Loucy (cell line): ENCODE results near the gene ZNF614.
"Not testable (repeated sequence)": the region's sequence is repeated elsewhere in the genome, so short reads cannot be mapped to it uniquely, and the experiment has no call there.

ENCODE experiments used
- H2AFZ ChIP-seq: fragments of 200-600 bp; sonication (generic); 2 replicates; pipeline ENCODE4 v1.6.0; 2016; ENCODE audit warnings: antibody characterized with exemption, mild to moderate bottlenecking, low read length, moderate library complexity
- H3F3A ChIP-seq: fragments of 200-600 bp; 2 replicates; pipeline ENCODE4 v1.6.0; 2016; ENCODE audit warnings: antibody characterized with exemption, low read depth, mild to moderate bottlenecking
- H3K27me3 ChIP-seq: fragments of 200-600 bp; sonication (generic); 2 replicates; pipeline ENCODE4 v1.6.1; 2014; ENCODE audit warnings: low read length, mild to moderate bottlenecking; ENCODE audit not compliant: insufficient read depth, poor library complexity, severe bottlenecking
- H3K36me3 ChIP-seq: fragments of 200-600 bp; sonication (generic); 2 replicates; pipeline ENCODE4 v1.6.1; 2016; ENCODE audit warnings: low read length; ENCODE audit not compliant: insufficient read depth
- H3K4me1 ChIP-seq: fragments of 200-600 bp; sonication (generic); 2 replicates; pipeline ENCODE4 v1.5.1; 2014; ENCODE audit warnings: low read length, mild to moderate bottlenecking; ENCODE audit not compliant: insufficient read depth, poor library complexity, severe bottlenecking
- H3K4me2 ChIP-seq: fragments of 200-600 bp; sonication (generic); 2 replicates; pipeline ENCODE4 v1.6.0; 2014; ENCODE audit warnings: antibody characterized with exemption, low read length, low read depth, mild to moderate bottlenecking; ENCODE audit not compliant: poor library complexity, severe bottlenecking
- H3K4me3 ChIP-seq: fragments of 200-600 bp; sonication (generic); 2 replicates; pipeline ENCODE4 v1.5.1; 2014; ENCODE audit warnings: low read length, mild to moderate bottlenecking, mixed read lengths; ENCODE audit not compliant: poor library complexity, severe bottlenecking
- H3K79me2 ChIP-seq: fragments of 200-600 bp; sonication (generic); 2 replicates; pipeline ENCODE4 v1.6.1; 2014; ENCODE audit warnings: low read length; ENCODE audit not compliant: insufficient read depth
- H3K9ac ChIP-seq: fragments of 200-600 bp; sonication (generic); 2 replicates; pipeline ENCODE4 v1.6.0; 2014; ENCODE audit warnings: mild to moderate bottlenecking, low read depth, low read length, moderate library complexity; ENCODE audit not compliant: poor library complexity, severe bottlenecking
- H3K9me2 ChIP-seq: fragments of 200-600 bp; sonication (generic); replicated peaks from 2 replicates; pipeline ENCODE4 v1.6.1; 2016; ENCODE audit warnings: low read depth, low read length, mixed read lengths
- H3K9me3 ChIP-seq: fragments of 200-600 bp; sonication (generic); 2 replicates; pipeline ENCODE4 v1.6.1; 2014; ENCODE audit warnings: mild to moderate bottlenecking, antibody characterized with exemption, low read length, low read depth; ENCODE audit not compliant: insufficient read depth
- H4K20me1 ChIP-seq: fragments of 200-600 bp; sonication (generic); 2 replicates; pipeline ENCODE4 v1.6.0; 2014; ENCODE audit warnings: antibody characterized with exemption, low read length, mild to moderate bottlenecking; ENCODE audit not compliant: insufficient read depth, poor library complexity, severe bottlenecking
- EZH2phosphoT487 ChIP-seq: fragments of 200-600 bp; IDR thresholded peaks from 2 replicates; pipeline ENCODE4 v1.6.1; 2018; ENCODE audit warnings: antibody characterized with exemption, mild to moderate bottlenecking, moderate library complexity, borderline replicate concordance
- TF ChIP-seq, protein P1 (sequence below): fragments of 200-600 bp; sonication (generic); conservative IDR thresholded peaks from 2 replicates; pipeline ENCODE4 v1.5.1; 2014; ENCODE audit warnings: mild to moderate bottlenecking, antibody characterized with exemption, low read length

ZNF614 gene

DNA sequence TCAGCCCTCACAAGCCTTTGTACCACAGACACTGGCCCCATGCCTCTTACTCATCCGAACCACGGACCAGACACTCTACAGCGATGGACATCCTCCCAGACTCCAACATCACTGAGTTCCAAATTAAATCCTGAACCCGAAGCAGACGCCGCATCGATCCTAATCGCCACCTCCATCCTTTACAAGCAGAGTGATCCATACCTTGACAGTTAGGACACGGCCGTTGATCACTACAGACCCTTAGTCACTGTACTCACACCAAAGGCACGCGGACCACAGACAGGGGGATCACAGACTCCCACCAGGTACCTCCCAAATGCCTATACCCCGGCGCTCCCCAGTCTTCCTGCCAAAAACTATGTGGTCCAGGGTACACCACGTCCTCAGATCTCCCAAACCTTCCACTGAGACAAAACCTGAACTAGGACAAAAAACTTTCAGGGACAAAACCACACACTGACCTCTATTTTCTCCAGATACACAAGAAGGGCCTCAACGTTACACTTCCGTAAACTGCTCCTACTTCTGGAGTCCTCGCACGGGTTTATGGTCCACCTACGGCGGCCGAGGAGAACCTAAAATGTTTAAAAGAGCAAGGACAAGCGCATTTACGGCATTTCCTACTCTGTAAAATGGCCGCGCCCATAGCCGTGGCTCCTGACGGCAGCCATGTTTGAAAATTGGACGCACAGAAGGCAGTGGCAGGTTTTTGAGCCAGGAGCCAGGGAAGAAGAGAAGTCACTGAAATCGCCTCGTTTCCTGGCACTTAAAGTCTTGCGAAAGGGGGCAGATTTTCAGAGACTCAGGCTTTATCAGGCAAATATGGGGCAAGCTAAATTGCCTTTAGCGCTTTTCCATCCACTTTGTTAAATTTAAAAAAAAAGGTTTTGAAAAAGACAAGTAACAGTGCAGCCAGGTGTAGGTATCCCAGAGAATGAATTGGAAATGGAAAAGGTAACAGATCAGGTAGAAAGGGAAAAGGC, 41.6 kb downstream of the ZNF614 start, which contains the start of gene ZNF350:
Gene ZNF350, minus strand, starts transcription at position 532 of the 983 bp plus-strand sequence. CDS start 12,480 bp downstream, outside the sequence.
- H3K9ac ChIP-seq, result peak within 1 kb of the TSS; percentile 93
- peaks cover 9% of the 10 kb centered on the region for H3K4me1 ChIP-seq
- no peaks in the 10 kb centered on the region for H3K9me3 ChIP-seq
- no peaks in the 10 kb centered on the region for H3K36me3 ChIP-seq
- peaks cover 8% of the 10 kb centered on the region for H4K20me1 ChIP-seq
- peak within 1 kb of the TSS; percentile 97 for H3K4me2 ChIP-seq
- no peaks in the 10 kb centered on the region for H3K27me3 ChIP-seq
- no peaks in the 10 kb centered on the region for H3F3A ChIP-seq
- peak within 1 kb of the TSS; percentile 83 for H2AFZ ChIP-seq
- peak within 1 kb of the TSS; percentile 98 for H3K4me3 ChIP-seq
- H3K9me2 ChIP-seq, result no peaks in the 10 kb centered on the region
- peaks cover 43% of the 10 kb centered on the region for H3K79me2 ChIP-seq
- TF ChIP-seq EZH2phosphoT487, result no peak
- TF ChIP-seq, protein P1, sequence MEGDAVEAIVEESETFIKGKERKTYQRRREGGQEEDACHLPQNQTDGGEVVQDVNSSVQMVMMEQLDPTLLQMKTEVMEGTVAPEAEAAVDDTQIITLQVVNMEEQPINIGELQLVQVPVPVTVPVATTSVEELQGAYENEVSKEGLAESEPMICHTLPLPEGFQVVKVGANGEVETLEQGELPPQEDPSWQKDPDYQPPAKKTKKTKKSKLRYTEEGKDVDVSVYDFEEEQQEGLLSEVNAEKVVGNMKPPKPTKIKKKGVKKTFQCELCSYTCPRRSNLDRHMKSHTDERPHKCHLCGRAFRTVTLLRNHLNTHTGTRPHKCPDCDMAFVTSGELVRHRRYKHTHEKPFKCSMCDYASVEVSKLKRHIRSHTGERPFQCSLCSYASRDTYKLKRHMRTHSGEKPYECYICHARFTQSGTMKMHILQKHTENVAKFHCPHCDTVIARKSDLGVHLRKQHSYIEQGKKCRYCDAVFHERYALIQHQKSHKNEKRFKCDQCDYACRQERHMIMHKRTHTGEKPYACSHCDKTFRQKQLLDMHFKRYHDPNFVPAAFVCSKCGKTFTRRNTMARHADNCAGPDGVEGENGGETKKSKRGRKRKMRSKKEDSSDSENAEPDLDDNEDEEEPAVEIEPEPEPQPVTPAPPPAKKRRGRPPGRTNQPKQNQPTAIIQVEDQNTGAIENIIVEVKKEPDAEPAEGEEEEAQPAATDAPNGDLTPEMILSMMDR, result no peak

DNA sequence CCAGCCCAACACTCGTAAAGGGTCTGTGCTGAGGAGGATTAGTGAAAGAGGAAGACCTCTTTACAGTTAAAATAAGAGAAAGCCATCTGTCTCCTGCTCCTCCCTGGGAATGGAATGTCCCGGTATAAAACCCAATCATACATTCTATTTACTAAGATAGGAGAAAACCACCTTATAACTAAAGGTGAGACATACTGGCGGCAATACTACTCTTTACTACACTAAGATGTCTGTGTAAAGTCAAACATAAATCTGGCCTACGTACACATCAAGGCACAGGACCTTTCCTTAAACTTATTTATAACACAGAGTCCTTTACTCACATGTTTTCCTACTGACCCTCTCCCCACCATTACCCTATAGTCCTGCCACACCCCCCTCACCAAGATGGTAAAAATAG, 44.8 kb downstream of the ZNF614 start:
- Histone ChIP-seq H3F3A (no peaks in the 10 kb centered on the region), H2AFZ (no peak overlapping the region), H3K9ac (no peak overlapping the region), H3K27me3 (no peaks in the 10 kb centered on the region), H3K9me3 (peaks cover 4% of the 10 kb centered on the region; the same call in 1 of the 2 replicates), H3K4me3 (no peak overlapping the region), H3K9me2 (no peaks in the 10 kb centered on the region), H4K20me1 (peaks cover 8% of the 10 kb centered on the region), H3K4me2 (peak overlapping the region; percentile 26), H3K36me3 (no peaks in the 10 kb centered on the region), H3K4me1 (peaks cover 9% of the 10 kb centered on the region), H3K79me2 (peaks cover 67% of the 10 kb centered on the region)
- no peak for TF ChIP-seq EZH2phosphoT487
- TF ChIP-seq, protein P1, result no peak

DNA sequence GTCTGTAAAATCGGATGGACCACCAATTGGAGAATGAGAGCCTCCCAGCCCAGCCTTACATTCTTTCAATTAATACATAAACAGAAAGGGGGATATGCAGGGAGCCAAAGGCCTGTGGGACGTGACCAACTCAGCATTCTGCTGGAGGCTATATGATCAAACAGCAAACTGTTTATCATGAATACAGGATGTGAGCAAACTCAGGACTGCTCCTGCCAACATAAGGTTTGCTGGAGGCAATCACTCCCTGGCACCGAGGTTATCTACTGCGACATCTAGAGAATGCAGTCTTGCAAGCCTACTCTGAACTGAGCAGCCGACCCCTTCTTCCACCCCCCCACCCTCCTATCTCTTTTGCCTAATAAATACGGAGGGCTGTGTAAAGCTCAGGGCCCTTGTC, 47.3 kb downstream of the ZNF614 start:
- H3K4me1 ChIP-seq, H3K27me3 ChIP-seq, H3K9me2 ChIP-seq, H4K20me1 ChIP-seq, H3K4me2 ChIP-seq, H3K4me3 ChIP-seq, H2AFZ ChIP-seq, H3K9me3 ChIP-seq, H3K36me3 ChIP-seq, H3K9ac ChIP-seq, H3F3A ChIP-seq: not testable (repeated sequence)
- peaks cover 74% of the 10 kb centered on the region for H3K79me2 ChIP-seq
